Stomach (tissue), 4 donors: Measurements from ENCODE around the gene DHRS7.

Source experiments
- EP300 ChIP-seq: sonication (generic); formaldehyde crosslinking; IDR thresholded peaks from one replicate; pipeline ENCODE4 v1.6.1; 2017; ENCODE audit warnings: antibody characterized with exemption
- POLR2A ChIP-seq, 4 donors: fragments of 450-650 bp; IDR thresholded peaks; one replicate each; pipeline ENCODE4 v1.6.1; 2016; ENCODE audit warnings: antibody characterized with exemption in 4 of 4, control low read depth in 2 of 4, mild to moderate bottlenecking in 1 of 4, moderate library complexity in 1 of 4
- POLR2AphosphoS5 ChIP-seq, 3 donors: sonication (generic); formaldehyde crosslinking; IDR thresholded peaks; one replicate each; pipeline ENCODE4 v1.6.1; 2016; ENCODE audit warnings: antibody characterized with exemption in 3 of 3
- TF ChIP-seq, protein P1 (sequence below), 7 experiments: fragments of 450-650 bp in 4 of 7; fragments of 200-600 bp in 3 of 7; sonication (generic) in 3 of 7; IDR thresholded peaks; one replicate each; pipeline ENCODE4 v1.5.1; 2016 to 2019; ENCODE audit warnings: antibody characterized with exemption in 7 of 7, control low read depth in 2 of 7, mild to moderate bottlenecking in 1 of 7

DNA sequence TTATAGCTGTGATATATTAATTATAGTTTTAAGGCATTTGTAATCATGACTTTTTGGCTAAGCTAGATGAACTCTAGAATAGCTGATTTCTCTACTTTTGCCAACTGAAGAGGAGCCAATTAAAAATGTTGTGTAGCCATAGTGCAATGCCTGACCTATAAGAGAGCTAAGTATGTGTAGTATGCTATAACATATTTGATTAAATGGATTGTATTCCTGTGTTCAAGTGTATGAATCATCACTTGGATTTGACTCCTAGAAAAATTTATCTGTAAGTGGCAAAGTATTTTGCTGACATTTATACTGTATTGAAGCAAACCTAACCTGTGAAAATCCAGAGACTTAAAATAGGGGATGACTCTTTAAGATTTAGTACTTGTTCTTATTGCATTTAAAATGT is 39.3 kb downstream of the DHRS7 start:
- TF ChIP-seq, protein P1, sequence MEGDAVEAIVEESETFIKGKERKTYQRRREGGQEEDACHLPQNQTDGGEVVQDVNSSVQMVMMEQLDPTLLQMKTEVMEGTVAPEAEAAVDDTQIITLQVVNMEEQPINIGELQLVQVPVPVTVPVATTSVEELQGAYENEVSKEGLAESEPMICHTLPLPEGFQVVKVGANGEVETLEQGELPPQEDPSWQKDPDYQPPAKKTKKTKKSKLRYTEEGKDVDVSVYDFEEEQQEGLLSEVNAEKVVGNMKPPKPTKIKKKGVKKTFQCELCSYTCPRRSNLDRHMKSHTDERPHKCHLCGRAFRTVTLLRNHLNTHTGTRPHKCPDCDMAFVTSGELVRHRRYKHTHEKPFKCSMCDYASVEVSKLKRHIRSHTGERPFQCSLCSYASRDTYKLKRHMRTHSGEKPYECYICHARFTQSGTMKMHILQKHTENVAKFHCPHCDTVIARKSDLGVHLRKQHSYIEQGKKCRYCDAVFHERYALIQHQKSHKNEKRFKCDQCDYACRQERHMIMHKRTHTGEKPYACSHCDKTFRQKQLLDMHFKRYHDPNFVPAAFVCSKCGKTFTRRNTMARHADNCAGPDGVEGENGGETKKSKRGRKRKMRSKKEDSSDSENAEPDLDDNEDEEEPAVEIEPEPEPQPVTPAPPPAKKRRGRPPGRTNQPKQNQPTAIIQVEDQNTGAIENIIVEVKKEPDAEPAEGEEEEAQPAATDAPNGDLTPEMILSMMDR (IDR thresholded peaks at IDR 0.05) = no peak
- TF ChIP-seq POLR2A (IDR thresholded peaks at IDR 0.05) (no peak), POLR2AphosphoS5 (IDR thresholded peaks at IDR 0.05) (no peak), EP300 (no peak)
